ENCODE data around the gene MYO5C.

GRCh38 chr15:52150871-52151270, 144.7 kb downstream of the MYO5C start:
- TF ChIP-seq CTCF (IDR thresholded peaks at IDR 0.05 in 8 of 11, conservative IDR thresholded peaks at IDR 0.05 in 3 of 11) = no peak
- no peak for TF ChIP-seq POLR2AphosphoS5 (IDR thresholded peaks at IDR 0.05)
- TF ChIP-seq POLR2A (IDR thresholded peaks at IDR 0.05) = no peak
